ENCODE data around the gene CYP26A1. TPM values are rescaled to one million over a fixed set of nuclear protein-coding genes. Genes with fewer than 3 reads are reported as not detected.

The CYP26A1 gene
- total RNA-seq, 1 donor from 2014 or later, result 0.13 TPM

DNA sequence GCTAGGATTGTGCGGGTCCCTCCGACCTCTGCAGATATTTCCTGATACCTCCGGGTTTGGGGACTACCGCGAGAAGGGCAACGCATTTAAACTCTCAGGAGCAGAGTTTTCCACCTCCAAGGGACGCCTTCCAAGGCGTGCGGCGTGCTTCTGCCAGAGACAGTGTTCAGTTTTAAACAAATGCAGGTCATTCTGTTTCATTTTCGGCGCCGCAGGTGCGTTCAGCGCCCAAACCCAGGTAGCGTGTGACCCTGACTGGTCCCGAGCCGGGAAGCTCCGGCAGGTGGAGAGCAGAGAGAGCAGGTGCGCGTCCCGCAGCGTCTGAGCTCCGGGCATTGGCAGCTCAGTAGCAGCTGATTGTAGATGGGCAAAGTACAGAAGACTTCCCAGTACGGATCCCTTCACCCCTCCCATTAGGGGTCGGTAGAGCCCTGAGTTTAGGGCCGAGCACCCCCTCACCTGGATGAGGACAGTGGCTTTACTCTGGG lies 1.4 kb upstream of the CYP26A1 start:
- CTCF ChIA-PET, result no interaction called here

DNA sequence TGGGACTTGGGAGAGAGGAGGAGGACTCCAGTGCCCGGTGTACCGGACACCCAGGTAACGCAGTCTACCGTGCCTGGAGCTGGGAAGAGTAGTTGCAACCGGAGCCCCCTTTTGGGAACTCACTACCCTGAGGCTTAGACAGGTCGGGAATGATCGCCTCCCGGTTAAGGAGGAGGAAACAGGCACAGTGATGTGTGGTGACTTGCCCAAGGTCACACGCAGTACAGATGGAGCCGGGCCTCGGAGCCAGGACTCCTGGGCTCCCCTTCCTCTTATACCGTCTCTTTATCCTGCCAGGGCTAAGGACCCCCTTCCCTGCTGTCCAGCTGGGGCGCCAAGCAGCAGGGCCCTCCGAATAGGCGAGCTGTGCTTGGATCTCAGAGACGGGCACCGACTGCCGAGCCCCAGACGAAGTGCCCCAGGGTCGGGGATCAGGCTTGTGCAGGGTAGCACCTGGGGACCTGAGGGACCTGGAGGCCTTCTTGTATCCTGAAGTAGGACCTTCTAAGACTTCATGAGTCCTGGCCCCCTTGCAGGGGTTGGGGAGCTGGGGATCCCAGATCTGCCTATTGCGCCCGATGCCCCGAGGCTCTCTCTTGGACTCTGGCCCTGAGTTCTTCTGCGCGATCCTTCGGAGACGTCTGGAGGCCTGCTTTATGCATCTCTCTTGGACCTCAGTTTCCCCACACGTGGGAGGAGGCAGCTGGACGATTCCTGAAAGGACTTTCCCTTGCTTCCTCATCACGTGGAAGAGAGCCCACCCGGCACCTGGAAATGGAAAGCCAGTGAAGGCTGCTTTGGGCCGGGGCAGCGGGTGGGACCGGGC lies 767 bp upstream of the CYP26A1 start:
- Mint-ChIP-seq H3K27ac (no peak overlapping the region), H3K36me3 (ENCODE audit: low read depth) (no peaks in the 10 kb centered on the region), H3K4me3 (peak overlapping the region; percentile 77), H3K9me3 (no peaks in the 10 kb centered on the region), H3K27me3 (peaks cover 75% of the 10 kb centered on the region), H3K4me1 (peaks cover 44% of the 10 kb centered on the region)
- TF ChIP-seq, protein P1, sequence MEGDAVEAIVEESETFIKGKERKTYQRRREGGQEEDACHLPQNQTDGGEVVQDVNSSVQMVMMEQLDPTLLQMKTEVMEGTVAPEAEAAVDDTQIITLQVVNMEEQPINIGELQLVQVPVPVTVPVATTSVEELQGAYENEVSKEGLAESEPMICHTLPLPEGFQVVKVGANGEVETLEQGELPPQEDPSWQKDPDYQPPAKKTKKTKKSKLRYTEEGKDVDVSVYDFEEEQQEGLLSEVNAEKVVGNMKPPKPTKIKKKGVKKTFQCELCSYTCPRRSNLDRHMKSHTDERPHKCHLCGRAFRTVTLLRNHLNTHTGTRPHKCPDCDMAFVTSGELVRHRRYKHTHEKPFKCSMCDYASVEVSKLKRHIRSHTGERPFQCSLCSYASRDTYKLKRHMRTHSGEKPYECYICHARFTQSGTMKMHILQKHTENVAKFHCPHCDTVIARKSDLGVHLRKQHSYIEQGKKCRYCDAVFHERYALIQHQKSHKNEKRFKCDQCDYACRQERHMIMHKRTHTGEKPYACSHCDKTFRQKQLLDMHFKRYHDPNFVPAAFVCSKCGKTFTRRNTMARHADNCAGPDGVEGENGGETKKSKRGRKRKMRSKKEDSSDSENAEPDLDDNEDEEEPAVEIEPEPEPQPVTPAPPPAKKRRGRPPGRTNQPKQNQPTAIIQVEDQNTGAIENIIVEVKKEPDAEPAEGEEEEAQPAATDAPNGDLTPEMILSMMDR (IDR thresholded peaks at IDR 0.05), result no peak
- ATAC-seq (ENCODE audit: low read depth) (no peak), DNase-seq (no peak)
- intact Hi-C loops (cut with micrococcal nuclease), result no loop called here
- ChIA-PET CTCF (no interaction called here), POLR2A (no interaction called here)

More for the DNA sequence above, 1.4 kb upstream of the CYP26A1 start:
- ATAC-seq (ENCODE audit: low read depth) (no peak), DNase-seq (no peak)
- peaks cover 77% of the 10 kb centered on the region for H3K27me3 Mint-ChIP-seq
- no peaks in the 10 kb centered on the region for H3K36me3 Mint-ChIP-seq (ENCODE audit: low read depth)
- no peak overlapping the region for H3K27ac Mint-ChIP-seq
- POLR2A ChIA-PET, result no interaction called here
- peak overlapping the region; percentile 77 for H3K4me3 Mint-ChIP-seq
- TF ChIP-seq, protein P1 (IDR thresholded peaks at IDR 0.05), result no peak
- no peaks in the 10 kb centered on the region for H3K9me3 Mint-ChIP-seq
- H3K4me1 Mint-ChIP-seq, result peaks cover 44% of the 10 kb centered on the region
- intact Hi-C loops (cut with micrococcal nuclease), result no loop called here

DNA sequence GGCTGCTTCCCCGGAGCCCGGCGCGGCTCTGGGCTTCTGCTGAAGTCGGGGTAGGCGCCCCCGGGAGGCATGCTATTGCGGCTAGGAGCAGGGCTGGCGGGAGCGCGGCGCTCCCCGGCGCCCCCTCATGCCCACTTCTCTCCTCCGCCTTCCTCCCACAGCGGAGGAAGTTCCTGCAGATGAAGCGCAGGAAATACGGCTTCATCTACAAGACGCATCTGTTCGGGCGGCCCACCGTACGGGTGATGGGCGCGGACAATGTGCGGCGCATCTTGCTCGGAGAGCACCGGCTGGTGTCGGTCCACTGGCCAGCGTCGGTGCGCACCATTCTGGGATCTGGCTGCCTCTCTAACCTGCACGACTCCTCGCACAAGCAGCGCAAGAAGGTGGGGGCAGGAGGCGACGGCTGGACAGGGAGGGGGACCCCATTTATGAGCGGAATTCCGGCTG lies 479 bp downstream of the CYP26A1 start:
- ATAC-seq (ENCODE audit: low read depth) (no peak), DNase-seq (no peak)
- POLR2A ChIA-PET, result interaction anchor here (0.5 kb wide), 1 partner anchor 294 kb away, joined by 3 read pairs; no protein-coding TSS in a partner anchor
- intact Hi-C loops (cut with micrococcal nuclease), result loop anchor here (1.0 kb wide), 1 partner anchor 12 kb away; no protein-coding TSS in a partner anchor
- Mint-ChIP-seq H3K27me3 (peaks cover 68% of the 10 kb centered on the region), H3K27ac (no peak overlapping the region), H3K4me1 (peaks cover 40% of the 10 kb centered on the region), H3K4me3 (peak overlapping the region; percentile 71), H3K9me3 (no peaks in the 10 kb centered on the region), H3K36me3 (ENCODE audit: low read depth) (no peaks in the 10 kb centered on the region)
- CTCF ChIA-PET, result no interaction called here
- TF ChIP-seq, protein P1 (IDR thresholded peaks at IDR 0.05), result no peak

DNA sequence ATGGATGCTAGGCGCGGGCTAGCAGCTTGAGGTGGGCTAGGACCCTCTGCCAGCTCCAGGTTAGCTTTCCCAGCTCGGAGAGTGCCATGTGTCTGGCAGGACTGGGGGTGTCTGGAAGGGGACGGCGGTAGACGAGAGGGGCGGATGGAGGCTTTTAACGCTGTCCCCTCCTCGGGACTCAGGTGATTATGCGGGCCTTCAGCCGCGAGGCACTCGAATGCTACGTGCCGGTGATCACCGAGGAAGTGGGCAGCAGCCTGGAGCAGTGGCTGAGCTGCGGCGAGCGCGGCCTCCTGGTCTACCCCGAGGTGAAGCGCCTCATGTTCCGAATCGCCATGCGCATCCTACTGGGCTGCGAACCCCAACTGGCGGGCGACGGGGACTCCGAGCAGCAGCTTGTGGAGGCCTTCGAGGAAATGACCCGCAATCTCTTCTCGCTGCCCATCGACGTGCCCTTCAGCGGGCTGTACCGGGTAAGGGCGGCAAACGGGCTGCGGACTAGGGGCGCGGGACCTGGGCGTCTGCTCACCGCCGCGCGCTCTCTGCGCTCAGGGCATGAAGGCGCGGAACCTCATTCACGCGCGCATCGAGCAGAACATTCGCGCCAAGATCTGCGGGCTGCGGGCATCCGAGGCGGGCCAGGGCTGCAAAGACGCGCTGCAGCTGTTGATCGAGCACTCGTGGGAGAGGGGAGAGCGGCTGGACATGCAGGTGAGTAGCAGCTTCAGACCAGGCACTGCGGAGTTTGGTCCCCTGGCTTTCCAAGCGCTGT lies 1.1 kb downstream of the CYP26A1 start:
- ATAC-seq (ENCODE audit: low read depth), result no peak

More for the DNA sequence above, 1.1 kb downstream of the CYP26A1 start:
- Mint-ChIP-seq H3K4me3 (peak overlapping the region; percentile 71), H3K36me3 (ENCODE audit: low read depth) (no peaks in the 10 kb centered on the region), H3K4me1 (peaks cover 40% of the 10 kb centered on the region), H3K27ac (no peak overlapping the region), H3K27me3 (peaks cover 71% of the 10 kb centered on the region), H3K9me3 (no peaks in the 10 kb centered on the region)
- CTCF ChIA-PET, result interaction anchor here (1.6 kb wide), 1 partner anchor 216 kb away, joined by 5 read pairs; no protein-coding TSS in a partner anchor
- intact Hi-C loops (cut with micrococcal nuclease), result loop anchor here (1.0 kb wide), 1 partner anchor 12 kb away; no protein-coding TSS in a partner anchor
- DNase-seq, result no peak
- TF ChIP-seq, protein P1 (IDR thresholded peaks at IDR 0.05), result no peak
- POLR2A ChIA-PET, result no interaction called here

Measured in activated B cell treated with CpG ODN at 0.5 μM for 24 hours (primary cell).